ENCODE measurements around the gene ARV1. TPM values are rescaled to one million over a fixed set of nuclear protein-coding genes. Genes with fewer than 3 reads are reported as not detected.

ARV1 gene
- total RNA-seq, 1 experiment from 2014 or later = 17.1 TPM

GRCh38 chr1:230975636-230976035, 3.3 kb upstream of the ARV1 start:
- peaks cover 10% of the 10 kb centered on the region for H3K36me3 Mint-ChIP-seq (ENCODE audit: insufficient read depth, unreplicated experiment)
- TF ChIP-seq CTCF (IDR thresholded peaks at IDR 0.05; ENCODE audit: unreplicated experiment) = no peak
- no peak overlapping the region for H3K27ac Mint-ChIP-seq (ENCODE audit: unreplicated experiment)
- CTCF ChIA-PET = no interaction called here
- H3K4me1 Mint-ChIP-seq (ENCODE audit: low read depth, unreplicated experiment) = peaks cover 19% of the 10 kb centered on the region
- H3K9me3 Mint-ChIP-seq (ENCODE audit: low read depth, unreplicated experiment) = no peaks in the 10 kb centered on the region
- BruUV-seq (replicated peaks) = no TSS peak
- no peak overlapping the region for H3K4me3 Mint-ChIP-seq (ENCODE audit: low read depth, unreplicated experiment)
- DNase-seq = no peak
- H3K27me3 Mint-ChIP-seq (ENCODE audit: unreplicated experiment) = no peaks in the 10 kb centered on the region
- intact Hi-C loops (cut with micrococcal nuclease; ENCODE audit: unreplicated experiment) = loop anchor here (5.0 to 10.0 kb wide), 4 partner anchors 108 to 349 kb away; partner anchors contain the start of gene C1orf198

- no peak for DNase-seq
- BruUV-seq (replicated peaks) = no TSS peak
- Mint-ChIP-seq H3K4me3 (ENCODE audit: low read depth, unreplicated experiment) (no peak overlapping the region), H3K9me3 (ENCODE audit: low read depth, unreplicated experiment) (no peaks in the 10 kb centered on the region), H3K27ac (ENCODE audit: unreplicated experiment) (no peak overlapping the region), H3K27me3 (ENCODE audit: unreplicated experiment) (no peaks in the 10 kb centered on the region), H3K36me3 (ENCODE audit: insufficient read depth, unreplicated experiment) (peaks cover 10% of the 10 kb centered on the region), H3K4me1 (ENCODE audit: low read depth, unreplicated experiment) (peaks cover 19% of the 10 kb centered on the region)
- CTCF ChIA-PET = no interaction called here
- TF ChIP-seq CTCF (IDR thresholded peaks at IDR 0.05; ENCODE audit: unreplicated experiment) = no peak
- intact Hi-C loops (cut with micrococcal nuclease; ENCODE audit: unreplicated experiment) = loop anchor here (5.0 to 10.0 kb wide), 4 partner anchors 109 to 348 kb away; partner anchors contain the start of gene C1orf198
Observed at GRCh38 chr1:230976360-230976759, 2.5 kb upstream of the ARV1 start.

- TSS peak; percentile 29 for BruUV-seq (replicated peaks)
- peak overlapping the region; percentile 8 for H3K27ac Mint-ChIP-seq (ENCODE audit: unreplicated experiment)
Observed at GRCh38 chr1:230976825-230977747, 1.8 kb upstream of the ARV1 start.

More at GRCh38 chr1:230976825-230977747, 1.8 kb upstream of the ARV1 start:
- intact Hi-C loops (cut with micrococcal nuclease; ENCODE audit: unreplicated experiment) = loop anchor here (5.0 to 10.0 kb wide), 4 partner anchors 110 to 348 kb away; partner anchors contain the start of gene C1orf198
- no peak for DNase-seq
- CTCF ChIA-PET = interaction anchor here (0.7 kb wide), 1 partner anchor 51 kb away, joined by 3 read pairs; no protein-coding TSS in a partner anchor
- Mint-ChIP-seq H3K4me1 (ENCODE audit: low read depth, unreplicated experiment) (peaks cover 16% of the 10 kb centered on the region), H3K9me3 (ENCODE audit: low read depth, unreplicated experiment) (no peaks in the 10 kb centered on the region), H3K36me3 (ENCODE audit: insufficient read depth, unreplicated experiment) (peaks cover 10% of the 10 kb centered on the region), H3K27me3 (ENCODE audit: unreplicated experiment) (no peaks in the 10 kb centered on the region), H3K4me3 (ENCODE audit: low read depth, unreplicated experiment) (no peak overlapping the region)
- TF ChIP-seq CTCF (IDR thresholded peaks at IDR 0.05; ENCODE audit: unreplicated experiment) = no peak

Data from Calu3 (cell line).